Tibial nerve (tissue), 3 donors: Measurements from ENCODE around the gene KIF1B.

ENCODE experiments used
- CTCF ChIP-seq, 5 experiments: fragments of 200-600 bp in 3 of 5; fragments of 450-650 bp in 2 of 5; sonication (generic) in 3 of 5; IDR thresholded peaks; one replicate each; pipeline ENCODE4 v1.5.1; 2016 to 2019; ENCODE audit warnings: antibody characterized with exemption in 5 of 5, mild to moderate bottlenecking in 3 of 5, moderate library complexity in 2 of 5
- POLR2A ChIP-seq, 2 donors: fragments of 450-650 bp; IDR thresholded peaks; one replicate each; pipeline ENCODE4 v1.6.1; 2017; ENCODE audit warnings: antibody characterized with exemption in 2 of 2, mild to moderate bottlenecking in 2 of 2, moderate library complexity in 2 of 2

DNA sequence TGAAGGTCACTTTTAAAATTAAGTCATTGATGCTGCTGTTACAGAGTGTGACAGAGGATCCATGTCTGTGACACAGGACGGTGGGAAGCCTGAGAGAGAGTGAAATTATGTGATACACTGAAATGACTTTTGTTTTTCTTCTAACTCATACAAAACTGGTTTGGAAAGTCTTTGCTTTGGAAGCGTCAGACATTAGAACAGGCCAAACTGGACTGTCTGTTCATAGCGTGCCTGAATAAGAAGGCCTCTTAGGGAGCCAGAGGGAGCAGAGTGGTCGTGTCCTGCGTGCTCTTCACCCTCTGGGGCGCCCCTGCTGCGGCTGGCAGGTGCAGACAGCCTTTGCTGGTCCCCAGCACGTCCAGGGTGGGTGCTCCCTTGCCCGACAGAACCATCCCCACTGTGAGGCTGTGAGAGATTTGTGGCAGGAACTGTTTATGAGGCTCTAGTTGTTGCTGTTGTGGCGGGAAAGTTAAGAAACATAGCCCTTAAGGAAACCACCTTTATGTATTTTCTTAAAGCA, 168.8 kb downstream of the KIF1B start:
- TF ChIP-seq CTCF (IDR thresholded peaks at IDR 0.05) (no peak), POLR2A (IDR thresholded peaks at IDR 0.05) (no peak)
